HFFc6 (cell line): ENCODE data around the gene AVPR1B. TPM values are rescaled to one million over a fixed set of nuclear protein-coding genes. Genes with fewer than 3 reads are reported as not detected.
"Not testable (repeated sequence)": the region's sequence is repeated elsewhere in the genome, so short reads cannot be mapped to it uniquely, and the experiment has no call there.

Experiments
- DNase-seq: peaks from one replicate; pipeline ENCODE4 v3.0.0-alpha.2; 2018
- H3K27ac Mint-ChIP-seq: 2 replicates; pipeline ENCODE4 v1.8.0; 2020; ENCODE audit warnings: mild to moderate bottlenecking, mixed read lengths
- H3K27me3 Mint-ChIP-seq: 2 replicates; pipeline ENCODE4 v1.8.0; 2021; ENCODE audit warnings: mild to moderate bottlenecking, moderate library complexity, mixed read lengths; ENCODE audit not compliant: insufficient read depth
- H3K36me3 Mint-ChIP-seq: 2 replicates; pipeline ENCODE4 v1.8.0; 2021; ENCODE audit warnings: low read depth, mixed read lengths
- H3K4me1 Mint-ChIP-seq: 2 replicates; pipeline ENCODE4 v1.8.0; 2020; ENCODE audit warnings: low read depth, mixed read lengths
- H3K4me3 Mint-ChIP-seq: 2 replicates; pipeline ENCODE4 v1.8.0; 2020; ENCODE audit warnings: mild to moderate bottlenecking, moderate library complexity, mixed read lengths
- H3K9me3 Mint-ChIP-seq: 2 replicates; pipeline ENCODE4 v1.8.0; 2020; ENCODE audit warnings: mild to moderate bottlenecking, mixed read lengths
- total RNA-seq, 6 experiments: library from RNA; stranded (reverse); fragmentation: NEBNext Ultra II Directional; extraction: Animal tissue kit (Norgen Biotek cat#: 25700); gene quantifications; 2 replicates in 1 of 6; 3 replicates in 5 of 6; pipeline ENCODE4 v1.2.3, GENCODE V29; 2021
- TF ChIP-seq, protein P1 (sequence below): fragments of 200-600 bp; sonication (generic); IDR thresholded peaks from 2 replicates; pipeline ENCODE4 v1.5.0; 2021; ENCODE audit warnings: antibody characterized with exemption, mild to moderate bottlenecking

Gene AVPR1B
- total RNA-seq, 6 experiments from 2014 or later, result not detected

DNA sequence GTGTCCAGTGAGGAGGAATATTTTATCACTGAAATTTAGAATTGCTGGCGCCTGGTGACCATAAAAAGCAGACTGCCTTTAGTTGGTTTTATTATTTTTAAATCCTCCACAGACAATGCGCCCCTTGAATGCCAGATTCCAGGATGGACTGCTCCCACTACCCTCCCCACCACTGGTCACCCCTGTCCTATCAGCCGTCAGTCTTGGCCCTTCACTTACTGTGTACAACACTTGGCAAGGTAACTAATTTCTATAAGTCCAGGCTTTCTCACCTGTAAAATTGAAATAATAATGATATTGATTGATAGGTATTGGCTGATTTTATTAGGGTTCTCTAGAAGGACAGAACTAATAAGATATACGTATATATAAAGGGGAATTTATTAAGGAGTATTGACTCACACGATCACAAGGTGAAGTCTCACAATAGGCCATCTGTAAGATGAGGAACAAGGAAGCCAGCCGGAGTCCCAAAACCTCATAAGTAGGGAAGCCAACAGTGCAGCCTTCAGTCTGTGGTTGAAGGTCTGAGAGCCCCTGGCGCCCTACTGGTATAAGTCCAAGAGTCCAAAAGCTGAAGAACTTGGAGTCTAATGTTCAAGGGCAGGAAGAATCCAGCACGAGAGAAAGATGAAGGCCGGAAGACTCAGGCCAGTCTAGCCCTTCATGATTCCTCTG, 46.4 kb downstream of the AVPR1B start:
- no peak overlapping the region for H3K4me3 Mint-ChIP-seq
- no peak overlapping the region for H3K27ac Mint-ChIP-seq
- DNase-seq, result no peak
- H3K27me3 Mint-ChIP-seq, result peaks cover 52% of the 10 kb centered on the region
- TF ChIP-seq, protein P1, sequence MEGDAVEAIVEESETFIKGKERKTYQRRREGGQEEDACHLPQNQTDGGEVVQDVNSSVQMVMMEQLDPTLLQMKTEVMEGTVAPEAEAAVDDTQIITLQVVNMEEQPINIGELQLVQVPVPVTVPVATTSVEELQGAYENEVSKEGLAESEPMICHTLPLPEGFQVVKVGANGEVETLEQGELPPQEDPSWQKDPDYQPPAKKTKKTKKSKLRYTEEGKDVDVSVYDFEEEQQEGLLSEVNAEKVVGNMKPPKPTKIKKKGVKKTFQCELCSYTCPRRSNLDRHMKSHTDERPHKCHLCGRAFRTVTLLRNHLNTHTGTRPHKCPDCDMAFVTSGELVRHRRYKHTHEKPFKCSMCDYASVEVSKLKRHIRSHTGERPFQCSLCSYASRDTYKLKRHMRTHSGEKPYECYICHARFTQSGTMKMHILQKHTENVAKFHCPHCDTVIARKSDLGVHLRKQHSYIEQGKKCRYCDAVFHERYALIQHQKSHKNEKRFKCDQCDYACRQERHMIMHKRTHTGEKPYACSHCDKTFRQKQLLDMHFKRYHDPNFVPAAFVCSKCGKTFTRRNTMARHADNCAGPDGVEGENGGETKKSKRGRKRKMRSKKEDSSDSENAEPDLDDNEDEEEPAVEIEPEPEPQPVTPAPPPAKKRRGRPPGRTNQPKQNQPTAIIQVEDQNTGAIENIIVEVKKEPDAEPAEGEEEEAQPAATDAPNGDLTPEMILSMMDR, result no peak
- H3K4me1 Mint-ChIP-seq, result peaks cover 2% of the 10 kb centered on the region
- no peaks in the 10 kb centered on the region for H3K9me3 Mint-ChIP-seq
- H3K36me3 Mint-ChIP-seq, result no peaks in the 10 kb centered on the region

DNA sequence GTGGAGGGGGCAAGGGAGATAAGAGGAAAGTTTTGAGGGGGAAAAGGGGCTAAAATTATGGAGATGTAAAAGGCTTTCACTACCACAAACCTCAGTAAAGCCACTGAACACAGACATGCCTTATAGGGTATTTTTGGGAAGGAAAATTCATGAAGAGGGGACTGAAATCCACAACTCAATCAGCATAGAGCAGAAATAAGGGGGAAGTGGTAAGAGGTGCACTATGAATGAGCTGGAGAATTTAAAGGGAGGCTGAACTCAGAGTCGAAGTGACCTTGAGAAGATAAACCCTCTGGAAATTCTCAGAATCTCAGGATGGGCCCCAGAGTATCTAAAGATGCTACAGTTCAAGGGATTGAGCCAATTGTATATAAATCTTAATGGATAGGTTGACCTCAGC, 48.9 kb downstream of the AVPR1B start:
- DNase-seq, result no peak
- no peaks in the 10 kb centered on the region for H3K4me1 Mint-ChIP-seq
- H3K4me3 Mint-ChIP-seq, result no peak overlapping the region
- H3K36me3 Mint-ChIP-seq, result no peaks in the 10 kb centered on the region
- TF ChIP-seq, protein P1, result no peak
- peaks cover 41% of the 10 kb centered on the region for H3K27me3 Mint-ChIP-seq
- H3K27ac Mint-ChIP-seq, result no peak overlapping the region
- no peaks in the 10 kb centered on the region for H3K9me3 Mint-ChIP-seq

DNA sequence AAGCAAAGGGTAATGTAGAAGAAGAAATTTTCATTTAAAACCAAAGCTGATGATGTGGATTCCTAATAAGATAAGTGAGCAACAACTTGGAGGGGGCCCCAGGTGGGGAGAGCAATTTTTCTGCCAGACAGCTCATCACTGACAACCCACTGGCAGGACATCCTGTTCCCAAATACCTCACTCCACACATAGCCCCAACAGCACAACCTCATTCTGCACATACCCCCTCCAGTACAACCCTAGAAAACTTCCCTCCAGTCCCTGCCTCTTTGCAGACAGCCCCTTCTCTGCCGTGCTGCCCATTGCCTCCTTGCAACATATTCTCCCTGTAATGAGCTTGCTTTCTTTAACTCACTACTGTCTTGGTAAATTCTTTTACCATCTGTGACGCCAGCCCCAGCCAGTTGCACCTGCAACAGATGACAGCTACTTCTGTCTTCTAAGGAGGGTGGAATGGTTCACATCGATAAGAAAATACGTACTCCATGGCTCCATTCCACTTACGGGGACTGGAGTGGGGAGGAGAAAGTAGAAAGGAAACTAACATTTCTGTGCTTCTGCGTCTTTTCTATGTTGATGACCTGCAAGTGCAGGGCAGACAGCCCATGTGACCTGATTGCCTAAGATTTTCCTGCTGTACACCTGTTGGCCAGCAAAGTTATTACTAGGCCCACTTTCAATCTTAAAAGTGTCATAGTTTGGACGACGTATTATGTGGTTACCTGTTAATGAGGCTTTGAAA, 49.5 kb downstream of the AVPR1B start:
- DNase-seq, result no peak
- Mint-ChIP-seq H3K27me3 (peaks cover 41% of the 10 kb centered on the region), H3K9me3 (no peaks in the 10 kb centered on the region; the same call in 1 of the 2 replicates), H3K4me3 (no peak overlapping the region), H3K36me3 (no peaks in the 10 kb centered on the region), H3K4me1 (no peaks in the 10 kb centered on the region), H3K27ac (no peak overlapping the region)
- TF ChIP-seq, protein P1, result no peak

DNA sequence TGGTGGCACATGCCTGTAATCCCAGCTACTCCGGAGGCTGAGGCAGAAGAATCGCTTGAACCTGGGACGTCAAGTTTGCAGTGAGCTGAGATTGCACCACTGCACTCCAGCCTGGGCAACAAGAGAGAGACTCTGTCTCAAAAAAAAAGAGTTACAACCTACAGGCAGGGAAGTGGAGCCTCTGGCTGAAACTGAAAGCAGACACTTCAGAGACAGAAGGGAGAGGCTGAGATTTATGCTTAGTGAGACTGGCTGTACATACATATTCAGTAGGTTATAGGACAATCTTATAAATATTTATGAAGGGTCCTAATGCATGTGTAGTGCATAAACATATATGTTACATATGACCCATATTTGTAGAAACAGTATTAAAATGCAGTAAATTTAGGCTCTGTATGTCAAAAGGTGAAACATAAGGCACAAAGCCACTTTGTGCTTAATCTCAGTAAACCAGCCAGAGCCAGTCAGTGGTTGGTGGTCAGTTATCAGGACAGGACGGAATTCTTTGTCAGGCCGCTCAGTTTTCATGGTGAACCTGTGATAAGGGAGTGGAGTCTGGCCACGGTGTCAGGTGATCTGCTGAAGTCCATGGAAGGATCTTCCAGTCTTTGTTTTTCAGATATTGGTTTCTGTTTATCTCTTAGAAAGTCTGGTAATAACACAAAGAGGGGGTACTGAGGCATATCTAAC, 50.6 kb downstream of the AVPR1B start:
- no peaks in the 10 kb centered on the region for H3K36me3 Mint-ChIP-seq
- H3K4me3 Mint-ChIP-seq, result no peak overlapping the region
- TF ChIP-seq, protein P1, result no peak
- H3K27me3 Mint-ChIP-seq, result peaks cover 43% of the 10 kb centered on the region
- H3K9me3 Mint-ChIP-seq, result no peaks in the 10 kb centered on the region; the same call in 1 of the 2 replicates
- H3K27ac Mint-ChIP-seq, result no peak overlapping the region
- DNase-seq, result no peak
- no peaks in the 10 kb centered on the region for H3K4me1 Mint-ChIP-seq

DNA sequence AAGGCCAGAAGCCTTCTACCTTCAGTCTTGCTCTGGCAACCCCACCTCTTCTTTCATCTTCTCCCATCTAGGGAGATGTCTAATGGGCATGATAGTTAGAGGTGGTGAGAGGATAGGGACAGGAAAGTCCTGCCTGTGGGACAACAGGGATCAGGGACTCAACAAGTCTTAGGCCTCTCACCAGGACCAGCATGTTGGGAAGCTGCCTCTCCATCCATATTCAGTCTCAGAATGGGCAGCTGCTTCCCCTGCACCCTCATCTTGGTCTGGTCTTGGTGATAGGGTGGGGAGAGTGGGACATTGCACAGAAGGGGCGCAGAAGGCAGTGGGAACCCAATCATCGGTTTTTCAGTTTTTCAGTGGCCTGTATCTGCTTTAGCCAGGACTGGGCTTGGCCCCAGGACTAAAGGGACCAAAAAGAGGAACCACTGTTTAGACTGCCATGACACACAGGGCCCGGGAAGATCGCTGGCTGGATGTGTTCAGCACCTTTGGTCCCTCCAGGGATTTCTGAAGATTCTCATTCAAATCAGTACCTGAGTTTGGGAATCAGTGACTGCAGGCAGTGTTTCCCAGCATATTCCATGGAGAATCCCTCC, 51.5 kb downstream of the AVPR1B start:
- H3K27me3 Mint-ChIP-seq, result peaks cover 37% of the 10 kb centered on the region
- H3K4me3 Mint-ChIP-seq, result no peak overlapping the region
- no peak for DNase-seq
- H3K4me1 Mint-ChIP-seq, result no peaks in the 10 kb centered on the region
- H3K27ac Mint-ChIP-seq, result no peak overlapping the region
- H3K36me3 Mint-ChIP-seq, result no peaks in the 10 kb centered on the region
- no peaks in the 10 kb centered on the region; the same call in 1 of the 2 replicates for H3K9me3 Mint-ChIP-seq
- TF ChIP-seq, protein P1, result no peak

DNA sequence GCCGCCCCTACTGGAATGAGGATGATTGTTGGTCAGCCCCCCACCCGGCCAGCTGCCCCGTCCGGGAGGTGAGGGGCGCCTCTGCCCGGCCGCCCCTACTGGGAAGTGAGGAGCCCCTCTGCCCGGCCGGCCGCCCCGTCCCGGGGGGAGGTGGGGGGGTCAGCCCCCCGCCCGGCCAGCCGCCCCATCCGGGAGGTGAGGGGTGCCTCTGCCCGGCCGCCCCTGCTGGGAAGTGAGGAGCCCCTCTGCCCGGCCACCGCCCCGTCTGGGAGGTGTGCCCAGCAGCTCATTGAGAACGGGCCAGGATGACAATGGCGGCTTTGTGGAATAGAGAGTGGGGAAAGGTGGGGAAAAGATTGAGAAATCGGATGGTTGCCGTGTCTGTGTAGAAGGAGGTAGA, 52.7 kb downstream of the AVPR1B start:
- not testable (repeated sequence) for DNase-seq, H3K4me3 Mint-ChIP-seq, H3K36me3 Mint-ChIP-seq, H3K9me3 Mint-ChIP-seq, H3K4me1 Mint-ChIP-seq, H3K27ac Mint-ChIP-seq
- peaks cover 30% of the 10 kb centered on the region for H3K27me3 Mint-ChIP-seq

DNA sequence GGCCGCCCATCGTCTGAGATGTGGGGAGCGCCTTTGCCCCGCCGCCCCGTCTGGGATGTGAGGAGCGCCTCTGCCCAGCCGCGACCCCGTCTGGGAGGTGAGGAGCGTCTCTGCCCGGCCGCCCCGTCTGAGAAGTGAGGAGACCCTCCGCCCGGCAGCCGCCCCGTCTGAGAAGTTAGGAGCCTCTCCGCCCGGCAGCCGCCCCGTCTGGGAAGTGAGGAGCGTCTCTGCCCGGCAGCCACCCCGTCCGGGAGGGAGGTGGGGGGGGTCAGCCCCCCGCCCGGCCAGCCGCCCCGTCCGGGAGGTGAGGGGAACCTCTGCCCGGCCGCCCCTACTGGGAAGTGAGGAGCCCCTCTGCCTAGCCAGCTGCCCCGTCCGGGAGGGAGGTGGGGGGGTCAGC, 53.2 kb downstream of the AVPR1B start:
- H3K4me1 Mint-ChIP-seq, result not testable (repeated sequence)

More for the DNA sequence above, 53.2 kb downstream of the AVPR1B start:
- not testable (repeated sequence) for H3K36me3 Mint-ChIP-seq, H3K9me3 Mint-ChIP-seq, H3K27ac Mint-ChIP-seq, DNase-seq, H3K4me3 Mint-ChIP-seq
- peaks cover 27% of the 10 kb centered on the region for H3K27me3 Mint-ChIP-seq
